Measurements from ENCODE around the gene CCDC181.

The CCDC181 gene

DNA sequence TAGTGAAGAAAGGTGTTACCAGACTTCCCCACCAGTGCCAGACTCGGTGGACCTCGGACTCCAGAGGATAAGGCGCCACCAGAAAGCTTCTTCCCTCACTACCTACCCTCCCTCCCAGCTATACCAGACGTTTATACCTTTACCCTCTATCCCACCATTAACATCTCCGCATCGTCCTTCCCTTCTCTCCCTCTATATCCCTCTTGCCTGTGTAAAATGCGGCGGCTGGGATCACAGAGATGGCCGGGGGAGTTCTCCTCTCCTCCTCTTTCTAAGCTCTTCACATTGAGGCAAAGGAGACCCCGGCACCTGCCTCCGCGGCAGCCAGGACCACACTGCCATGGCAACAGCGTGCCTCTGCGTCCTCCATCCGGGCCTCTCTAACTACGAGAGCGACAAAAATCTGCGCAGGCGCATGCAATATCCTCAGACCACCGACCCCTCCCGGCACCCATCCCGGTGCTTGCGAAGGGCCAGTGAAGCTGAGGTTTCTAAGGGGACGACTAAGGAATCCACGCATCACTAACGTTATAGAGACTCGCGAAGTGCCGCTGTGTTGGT is at the start of gene CCDC181:
CCDC181 (minus strand) TSS at position 394 of the 561 bp plus-strand sequence. CDS start 2,547 bp downstream, outside the sequence.
- peak within 1 kb of the TSS; percentile 78 for H3K4me3 ChIP-seq (ENCODE audit: low read depth, low read length)

DNA sequence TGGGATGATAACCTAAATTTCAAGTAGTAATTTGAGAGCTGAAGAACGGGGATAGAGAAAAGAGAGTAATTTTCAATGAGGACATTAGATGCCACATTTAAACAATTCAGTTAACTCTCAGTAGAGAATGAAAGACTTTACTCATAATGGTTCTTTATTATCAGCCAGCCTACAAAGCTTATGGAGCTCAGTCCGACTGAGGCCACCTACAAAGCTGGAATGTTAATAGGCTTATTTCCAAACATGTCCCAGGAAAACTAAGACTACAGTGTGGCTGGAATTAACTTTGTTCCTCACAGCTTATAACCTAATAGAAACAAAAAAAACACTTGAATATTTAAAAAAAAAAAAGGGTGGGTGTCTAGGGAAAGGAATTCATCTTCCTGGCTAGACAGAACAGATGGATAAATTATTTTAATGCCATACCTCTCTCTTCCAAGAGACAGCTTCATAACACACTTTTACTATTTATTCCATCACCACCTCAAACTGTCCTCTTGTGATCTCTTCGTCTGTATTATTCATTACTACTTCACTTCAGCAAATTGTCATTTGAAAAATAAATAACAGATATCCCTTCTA is 48.6 kb upstream of the CCDC181 start:
- no peaks in the 10 kb centered on the region for H3K27me3 ChIP-seq (ENCODE audit: control insufficient read depth, insufficient read depth, low read length)
- no peaks in the 10 kb centered on the region for H3K9me3 ChIP-seq (ENCODE audit: control insufficient read depth, insufficient read depth, low read depth, low read length)
- H3K36me3 ChIP-seq (ENCODE audit: control insufficient read depth, insufficient read depth, low read length): peaks cover 13% of the 10 kb centered on the region
- no peak overlapping the region for H3K4me3 ChIP-seq (ENCODE audit: low read depth, low read length)
- no peak overlapping the region for H3K9ac ChIP-seq (ENCODE audit: low read length)
- H3K27ac ChIP-seq (ENCODE audit: low read depth, low read length): no peak overlapping the region
- H3K4me1 ChIP-seq (ENCODE audit: control insufficient read depth, insufficient read depth, low read length): peaks cover 13% of the 10 kb centered on the region

More for the DNA sequence above, at the start of gene CCDC181:
- H3K27ac ChIP-seq (ENCODE audit: low read depth, low read length): no peak within 1 kb of the TSS
- peaks cover 13% of the 10 kb centered on the region for H3K27me3 ChIP-seq (ENCODE audit: control insufficient read depth, insufficient read depth, low read length)
- peak within 1 kb of the TSS; percentile 53 for H3K9ac ChIP-seq (ENCODE audit: low read length)
- no peaks in the 10 kb centered on the region for H3K36me3 ChIP-seq (ENCODE audit: control insufficient read depth, insufficient read depth, low read length)
- no peaks in the 10 kb centered on the region for H3K9me3 ChIP-seq (ENCODE audit: control insufficient read depth, insufficient read depth, low read depth, low read length)
- H3K4me1 ChIP-seq (ENCODE audit: control insufficient read depth, insufficient read depth, low read length): peaks cover 5% of the 10 kb centered on the region; the same call in 1 of the 2 replicates

DNA sequence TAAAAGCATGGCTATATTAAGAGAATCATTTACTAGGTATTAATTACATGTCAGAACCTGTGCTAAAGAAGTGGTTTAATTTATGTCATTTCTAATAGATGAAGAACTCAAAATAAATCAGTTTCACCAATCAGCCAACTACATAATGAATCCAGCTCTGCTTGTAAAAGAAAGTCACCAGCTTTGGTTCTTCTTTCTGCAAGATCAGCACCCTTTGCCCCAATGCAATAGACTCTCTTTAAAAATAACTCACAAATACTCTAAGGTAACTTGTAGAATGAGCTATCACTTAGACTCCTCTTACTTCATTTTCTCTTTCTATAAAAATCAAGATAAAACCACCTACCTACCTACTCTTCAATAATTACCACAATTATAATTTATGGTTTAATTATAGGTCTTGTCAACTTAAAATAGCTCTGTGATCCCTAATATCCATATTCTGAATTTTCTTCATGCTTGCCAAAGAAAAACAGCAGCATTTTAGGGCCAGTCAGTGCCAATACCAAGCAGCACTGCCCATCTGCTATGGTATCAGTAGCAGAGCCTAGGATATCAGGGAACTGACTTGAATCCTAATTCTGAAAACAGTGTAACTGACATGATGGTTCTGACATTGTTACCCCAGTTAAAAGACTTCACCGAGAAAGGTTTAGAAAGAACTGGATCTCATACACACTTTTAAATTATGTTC is 47.2 kb upstream of the CCDC181 start:
- Histone ChIP-seq H3K4me3 (ENCODE audit: low read depth, low read length) (no peak overlapping the region), H3K9ac (ENCODE audit: low read length) (no peak overlapping the region), H3K27me3 (ENCODE audit: control insufficient read depth, insufficient read depth, low read length) (no peaks in the 10 kb centered on the region), H3K27ac (ENCODE audit: low read depth, low read length) (0 out of 2 replicates have a peak overlapping the region, but pooled peaks have one; percentile 33), H3K36me3 (ENCODE audit: control insufficient read depth, insufficient read depth, low read length) (peaks cover 17% of the 10 kb centered on the region), H3K9me3 (ENCODE audit: control insufficient read depth, insufficient read depth, low read depth, low read length) (no peaks in the 10 kb centered on the region), H3K4me1 (ENCODE audit: control insufficient read depth, insufficient read depth, low read length) (peaks cover 3% of the 10 kb centered on the region)

DNA sequence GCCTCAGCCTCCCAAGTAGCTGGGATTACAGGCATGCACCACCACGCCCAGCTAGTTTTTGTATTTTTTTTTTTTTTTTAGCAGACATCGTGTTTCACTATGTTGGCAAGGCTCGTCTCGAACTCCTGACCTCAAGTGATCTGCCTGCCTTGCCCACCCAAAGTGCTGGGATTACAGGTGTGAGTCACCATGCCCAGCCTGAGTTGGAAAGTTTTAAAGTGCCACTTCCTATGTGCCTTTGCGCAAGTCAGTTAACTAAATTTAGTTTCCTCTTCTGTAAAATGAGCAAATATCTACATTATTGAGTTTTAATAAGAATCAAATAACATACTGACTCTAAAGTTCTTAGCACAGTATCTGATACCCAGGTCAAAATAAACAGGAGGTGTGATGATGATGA is 46.1 kb upstream of the CCDC181 start:
- Histone ChIP-seq H3K36me3 (ENCODE audit: control insufficient read depth, insufficient read depth, low read length) (peaks cover 23% of the 10 kb centered on the region), H3K9me3 (ENCODE audit: control insufficient read depth, insufficient read depth, low read depth, low read length) (no peaks in the 10 kb centered on the region), H3K9ac (ENCODE audit: low read length) (no peak overlapping the region), H3K4me1 (ENCODE audit: control insufficient read depth, insufficient read depth, low read length) (no peaks in the 10 kb centered on the region), H3K27ac (ENCODE audit: low read depth, low read length) (no peak overlapping the region), H3K4me3 (ENCODE audit: low read depth, low read length) (no peak overlapping the region), H3K27me3 (ENCODE audit: control insufficient read depth, insufficient read depth, low read length) (no peaks in the 10 kb centered on the region)

DNA sequence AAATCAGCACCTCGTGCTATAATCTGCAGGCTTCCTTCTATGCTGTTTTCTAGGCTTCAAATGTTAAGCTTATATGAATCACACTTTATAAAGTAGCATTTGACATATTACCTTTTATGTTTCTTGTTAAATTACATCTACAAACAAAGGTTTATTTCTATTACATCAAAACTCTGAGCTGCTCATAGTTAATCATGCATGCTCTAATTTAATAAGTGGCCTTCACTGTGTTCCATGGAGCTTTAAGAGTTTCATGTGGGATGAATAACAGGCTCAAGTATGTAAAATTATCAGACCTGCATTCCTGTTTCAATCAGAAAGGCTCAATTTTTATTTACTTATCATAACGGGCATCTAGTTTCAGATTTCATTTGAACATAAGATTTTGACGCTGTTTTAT is 45.5 kb upstream of the CCDC181 start:
- H3K9ac ChIP-seq (ENCODE audit: low read length): no peak overlapping the region

DNA sequence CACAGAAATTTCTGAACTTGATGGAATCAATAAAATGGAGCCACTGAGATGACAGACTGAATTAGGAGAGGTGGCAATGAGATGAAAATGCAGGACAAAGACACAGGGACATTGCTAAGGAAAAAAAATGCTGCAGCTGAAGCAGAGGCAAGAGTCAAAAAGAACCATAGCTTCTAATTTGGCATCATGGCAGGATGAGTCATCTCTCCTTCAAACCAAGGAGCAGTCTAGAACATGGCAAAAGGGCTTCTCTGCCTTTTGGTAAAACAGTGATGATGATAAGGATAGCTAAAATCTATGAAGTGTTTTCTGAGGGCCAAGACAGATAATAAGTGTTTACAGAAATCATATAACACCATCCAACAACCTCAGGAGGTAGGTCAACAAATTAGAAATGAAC is 41.7 kb upstream of the CCDC181 start:
- Histone ChIP-seq H3K27ac (ENCODE audit: low read depth, low read length) (no peak overlapping the region), H3K27me3 (ENCODE audit: control insufficient read depth, insufficient read depth, low read length) (no peaks in the 10 kb centered on the region), H3K9me3 (ENCODE audit: control insufficient read depth, insufficient read depth, low read depth, low read length) (no peaks in the 10 kb centered on the region), H3K9ac (ENCODE audit: low read length) (no peak overlapping the region), H3K36me3 (ENCODE audit: control insufficient read depth, insufficient read depth, low read length) (peaks cover 38% of the 10 kb centered on the region), H3K4me1 (ENCODE audit: control insufficient read depth, insufficient read depth, low read length) (no peaks in the 10 kb centered on the region), H3K4me3 (ENCODE audit: low read depth, low read length) (no peak overlapping the region)

More for the DNA sequence above, 45.5 kb upstream of the CCDC181 start:
- Histone ChIP-seq H3K27ac (ENCODE audit: low read depth, low read length) (no peak overlapping the region), H3K27me3 (ENCODE audit: control insufficient read depth, insufficient read depth, low read length) (no peaks in the 10 kb centered on the region), H3K36me3 (ENCODE audit: control insufficient read depth, insufficient read depth, low read length) (peaks cover 28% of the 10 kb centered on the region), H3K4me3 (ENCODE audit: low read depth, low read length) (no peak overlapping the region), H3K4me1 (ENCODE audit: control insufficient read depth, insufficient read depth, low read length) (no peaks in the 10 kb centered on the region), H3K9me3 (ENCODE audit: control insufficient read depth, insufficient read depth, low read depth, low read length) (no peaks in the 10 kb centered on the region)

DNA sequence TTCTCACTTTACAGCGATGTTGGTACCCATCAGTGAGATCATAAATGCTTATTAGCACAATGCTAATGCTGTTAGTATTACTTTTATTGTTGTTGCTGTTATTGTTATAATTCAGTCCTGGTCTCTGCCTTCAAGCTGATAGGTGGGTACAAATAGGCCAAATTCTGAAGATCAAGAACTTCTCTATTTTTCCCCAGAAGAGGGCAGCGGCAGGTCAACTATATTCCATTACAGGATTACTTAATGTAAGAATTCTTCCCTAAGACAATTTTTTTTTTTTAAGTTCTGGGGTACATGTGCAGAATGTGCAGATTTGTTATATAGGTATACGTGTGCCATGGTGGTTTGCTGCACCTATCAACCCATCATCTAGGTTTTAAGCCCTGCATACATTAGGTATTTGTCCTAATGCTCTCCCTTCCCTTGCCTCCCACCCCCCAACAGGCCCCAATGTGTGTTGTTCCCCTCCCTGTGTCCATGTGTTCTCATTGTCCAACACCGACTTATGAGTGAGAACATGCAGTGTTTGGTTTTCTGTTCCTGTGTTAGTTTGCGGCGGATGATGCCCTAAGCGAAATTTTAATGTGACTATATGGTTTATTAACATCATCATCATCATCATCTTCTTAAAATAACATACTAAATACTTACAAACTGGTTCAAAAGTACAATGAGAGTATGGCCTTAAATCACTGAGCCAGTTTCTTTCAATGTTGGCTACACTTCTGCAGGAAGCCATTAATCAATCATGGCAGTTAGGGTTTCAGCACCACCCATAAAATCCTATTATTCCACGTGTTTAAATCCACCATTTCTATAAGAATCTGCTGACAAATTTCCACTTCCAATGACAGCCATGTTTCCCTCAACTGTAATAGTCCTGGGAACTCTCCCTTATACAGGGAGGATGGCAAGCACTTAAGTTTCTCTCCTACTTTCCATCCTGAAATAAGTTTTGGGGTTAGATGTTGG is 39.3 kb upstream of the CCDC181 start:
- Histone ChIP-seq H3K9ac (ENCODE audit: low read length) (no peak overlapping the region), H3K9me3 (ENCODE audit: control insufficient read depth, insufficient read depth, low read depth, low read length) (no peaks in the 10 kb centered on the region), H3K27ac (ENCODE audit: low read depth, low read length) (no peak overlapping the region), H3K27me3 (ENCODE audit: control insufficient read depth, insufficient read depth, low read length) (no peaks in the 10 kb centered on the region), H3K4me3 (ENCODE audit: low read depth, low read length) (no peak overlapping the region), H3K36me3 (ENCODE audit: control insufficient read depth, insufficient read depth, low read length) (peaks cover 38% of the 10 kb centered on the region), H3K4me1 (ENCODE audit: control insufficient read depth, insufficient read depth, low read length) (no peaks in the 10 kb centered on the region)

DNA sequence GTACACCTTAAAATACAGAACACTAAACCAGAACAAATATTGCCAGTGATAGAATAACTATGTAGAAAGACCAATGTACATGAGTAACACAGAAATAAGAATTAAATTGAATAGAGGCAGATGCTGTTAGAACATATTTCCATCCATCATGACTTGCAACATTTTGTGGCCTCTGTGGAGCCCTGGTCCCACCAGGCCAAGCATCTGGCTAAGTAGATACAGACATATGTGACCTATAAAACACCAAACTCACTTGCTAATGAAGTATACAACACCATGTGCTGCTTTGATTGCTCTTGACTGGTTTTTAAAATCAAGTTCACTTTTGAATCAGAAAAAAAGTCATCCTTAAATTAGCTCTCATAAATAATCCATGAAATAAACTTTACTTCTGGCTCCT is 38.0 kb upstream of the CCDC181 start:
- Histone ChIP-seq H3K9ac (ENCODE audit: low read length) (no peak overlapping the region), H3K4me1 (ENCODE audit: control insufficient read depth, insufficient read depth, low read length) (no peaks in the 10 kb centered on the region), H3K27me3 (ENCODE audit: control insufficient read depth, insufficient read depth, low read length) (no peaks in the 10 kb centered on the region), H3K27ac (ENCODE audit: low read depth, low read length) (no peak overlapping the region), H3K9me3 (ENCODE audit: control insufficient read depth, insufficient read depth, low read depth, low read length) (no peaks in the 10 kb centered on the region), H3K36me3 (ENCODE audit: control insufficient read depth, insufficient read depth, low read length) (peaks cover 38% of the 10 kb centered on the region), H3K4me3 (ENCODE audit: low read depth, low read length) (no peak overlapping the region)

DNA sequence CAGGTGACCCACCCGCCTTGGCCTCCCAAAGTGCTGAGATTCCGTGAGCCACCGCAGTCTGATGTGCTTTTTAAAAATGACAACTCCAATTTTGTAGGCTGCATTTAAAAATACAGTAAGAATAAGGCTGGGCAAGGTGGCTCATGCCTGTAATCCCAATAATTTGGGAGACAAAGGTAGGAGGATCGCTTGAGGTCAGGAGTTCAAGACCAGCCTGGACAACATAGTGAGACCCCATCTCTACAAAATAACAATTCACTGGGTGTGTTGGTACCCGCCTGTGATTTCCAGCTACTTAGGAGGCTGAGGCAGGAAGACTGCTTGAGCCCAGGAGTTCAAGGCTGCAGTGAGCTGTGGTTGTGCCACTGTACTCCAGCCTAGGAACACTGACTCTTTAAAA is 35.1 kb upstream of the CCDC181 start:
- Histone ChIP-seq H3K4me1 (ENCODE audit: control insufficient read depth, insufficient read depth, low read length) (no peaks in the 10 kb centered on the region), H3K36me3 (ENCODE audit: control insufficient read depth, insufficient read depth, low read length) (peaks cover 19% of the 10 kb centered on the region), H3K9ac (ENCODE audit: low read length) (no peak overlapping the region), H3K27me3 (ENCODE audit: control insufficient read depth, insufficient read depth, low read length) (no peaks in the 10 kb centered on the region), H3K4me3 (ENCODE audit: low read depth, low read length) (no peak overlapping the region), H3K9me3 (ENCODE audit: control insufficient read depth, insufficient read depth, low read depth, low read length) (peaks cover under 1% of the 10 kb centered on the region), H3K27ac (ENCODE audit: low read depth, low read length) (no peak overlapping the region)

DNA sequence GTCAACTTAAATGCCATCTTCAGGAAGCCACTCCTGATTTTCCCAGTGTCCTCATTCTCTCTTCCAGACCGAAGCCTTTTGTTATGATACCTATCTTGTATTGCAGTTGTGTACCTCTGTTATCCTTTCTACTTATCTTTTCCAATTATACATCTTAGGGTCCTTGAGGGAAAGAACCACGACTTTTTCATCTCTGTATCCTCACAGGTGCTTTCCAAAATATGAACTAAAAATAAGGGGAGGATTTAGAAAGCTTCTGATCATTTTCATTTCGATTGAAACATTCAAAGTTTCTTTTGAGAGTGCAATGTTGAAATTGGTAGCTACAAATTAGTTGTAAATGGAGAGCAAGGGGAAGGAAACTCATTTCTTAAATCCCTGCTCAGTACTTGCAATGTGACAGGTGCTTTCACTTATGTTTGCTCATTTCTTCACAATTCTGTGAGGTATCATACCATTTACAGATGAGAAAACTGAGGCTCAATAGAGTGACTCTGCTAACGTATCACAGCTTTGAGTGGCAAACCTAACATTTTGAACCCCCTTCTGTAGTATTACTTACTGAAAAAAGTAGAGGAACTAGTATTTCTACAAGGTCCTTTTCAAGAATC is 34.2 kb upstream of the CCDC181 start:
- H3K27ac ChIP-seq (ENCODE audit: low read depth, low read length): no peak overlapping the region
- H3K9ac ChIP-seq (ENCODE audit: low read length): no peak overlapping the region
- H3K9me3 ChIP-seq (ENCODE audit: control insufficient read depth, insufficient read depth, low read depth, low read length): peaks cover 9% of the 10 kb centered on the region
- H3K36me3 ChIP-seq (ENCODE audit: control insufficient read depth, insufficient read depth, low read length): peaks cover 11% of the 10 kb centered on the region
- H3K4me3 ChIP-seq (ENCODE audit: low read depth, low read length): no peak overlapping the region
- no peaks in the 10 kb centered on the region for H3K4me1 ChIP-seq (ENCODE audit: control insufficient read depth, insufficient read depth, low read length)
- H3K27me3 ChIP-seq (ENCODE audit: control insufficient read depth, insufficient read depth, low read length): no peaks in the 10 kb centered on the region

All from HUES6 (cell line).